HAP-1 (cell line): Measurements from ENCODE around the gene ATP6V1A.
"Not testable (repeated sequence)": the region's sequence is repeated elsewhere in the genome, so short reads cannot be mapped to it uniquely, and the experiment has no call there.

Source experiments
- DNase-seq, 2 experiments: peaks; one replicate each; pipeline ENCODE4 v3.0.0-alpha.2; 2016 to 2020; ENCODE audit warnings: low spot score in 2 of 2
- H3K27me3 ChIP-seq: fragments of 250-450 bp; sonication (Bioruptor Pico); 2 replicates; pipeline ENCODE4 v1.5.1; 2020; ENCODE audit warnings: low read depth, mild to moderate bottlenecking, moderate library complexity
- H3K36me3 ChIP-seq: fragments of 250-450 bp; sonication (Bioruptor Pico); replicated peaks from 2 replicates; pipeline ENCODE4 v1.5.1; 2020; ENCODE audit warnings: mild to moderate bottlenecking
- H3K4me1 ChIP-seq: fragments of 250-450 bp; sonication (Bioruptor Pico); 2 replicates; pipeline ENCODE4 v1.5.1; 2020; ENCODE audit warnings: mild to moderate bottlenecking
- H3K4me3 ChIP-seq: fragments of 250-450 bp; sonication (Bioruptor Pico); 2 replicates; pipeline ENCODE4 v1.5.1; 2020; ENCODE audit warnings: mild to moderate bottlenecking, moderate library complexity
- H3K9me3 ChIP-seq: fragments of 250-450 bp; sonication (Bioruptor Pico); 2 replicates; pipeline ENCODE4 v1.5.1; 2020; ENCODE audit warnings: mild to moderate bottlenecking, moderate library complexity
- in situ Hi-C: fragments of 300-500 bp; cut with MboI; formaldehyde crosslinking; loops from 3 replicates; pipeline ENCODE4 v1.14.3; 2020; ENCODE audit warnings: low sequenced_read_pairs, inconsistent platforms, mixed read lengths

ATP6V1A gene

DNA sequence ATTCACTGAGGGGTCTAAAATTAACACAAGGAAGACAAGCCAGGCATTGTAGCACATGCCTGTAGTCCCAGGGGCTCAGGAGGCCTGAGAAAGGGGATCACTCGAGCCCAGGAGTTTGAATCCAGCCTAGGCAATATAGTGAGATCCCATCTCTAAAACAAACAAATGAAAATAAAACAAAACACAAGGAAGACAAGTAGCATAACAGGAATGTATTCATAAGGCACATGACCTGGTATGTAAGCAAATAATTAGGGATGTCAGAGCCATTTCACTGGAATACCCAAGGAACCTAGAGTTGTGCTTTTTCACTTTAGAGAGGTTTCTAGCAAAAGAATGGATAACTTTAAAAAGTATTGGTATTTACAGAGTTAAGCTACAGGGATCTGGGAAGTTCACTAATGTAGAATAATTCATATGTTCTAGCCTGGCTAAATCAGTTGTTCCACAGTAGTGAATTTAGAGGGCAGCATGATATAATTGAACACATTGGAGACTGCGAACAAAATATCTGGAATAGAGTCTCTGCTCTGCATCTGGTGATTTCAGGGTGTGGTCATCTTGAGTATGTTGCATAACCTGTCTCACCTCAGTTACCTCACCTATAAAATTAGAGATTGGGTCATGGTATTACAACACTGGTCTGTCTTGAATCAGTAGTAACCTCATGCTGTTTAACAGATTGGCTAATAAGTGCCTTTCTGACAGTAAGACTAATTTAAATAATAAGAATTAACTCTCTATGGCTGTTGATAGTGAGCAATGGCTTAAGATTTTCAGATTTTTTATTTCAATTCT lies 101.0 kb downstream of the ATP6V1A start:
- no peaks in the 10 kb centered on the region for H3K9me3 ChIP-seq
- H3K27me3 ChIP-seq: no peaks in the 10 kb centered on the region
- H3K4me1 ChIP-seq: no peaks in the 10 kb centered on the region
- no peak for DNase-seq
- no peaks in the 10 kb centered on the region for H3K36me3 ChIP-seq
- in situ Hi-C loops: loop anchor here (25.0 kb wide), 1 partner anchor 214 kb away; the partner anchor contains the start of genes CCDC191 and QTRT2
- H3K4me3 ChIP-seq: no peak overlapping the region

DNA sequence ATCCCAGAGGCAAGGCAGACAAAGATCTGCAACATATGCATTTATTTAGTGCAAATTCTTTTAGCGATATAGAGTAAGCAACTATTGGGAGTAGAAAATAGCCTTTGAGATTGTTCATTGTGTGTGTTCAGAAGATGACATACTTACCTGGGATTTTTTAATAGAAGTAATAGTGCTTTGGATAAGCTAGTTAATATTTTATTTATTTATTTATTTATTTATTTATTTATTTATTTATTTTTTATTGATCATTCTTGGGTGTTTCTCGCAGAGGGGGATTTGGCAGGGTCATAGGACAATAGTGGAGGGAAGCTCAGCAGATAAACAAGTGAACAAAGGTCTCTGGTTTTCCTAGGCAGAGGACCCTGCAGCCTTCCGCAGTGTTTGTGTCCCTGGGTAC lies 102.2 kb downstream of the ATP6V1A start:
- in situ Hi-C loops: loop anchor here (25.0 kb wide), 1 partner anchor 213 kb away; the partner anchor contains the start of genes CCDC191 and QTRT2
- not testable (repeated sequence) for H3K27me3 ChIP-seq, H3K9me3 ChIP-seq, H3K4me3 ChIP-seq, H3K36me3 ChIP-seq, DNase-seq, H3K4me1 ChIP-seq

DNA sequence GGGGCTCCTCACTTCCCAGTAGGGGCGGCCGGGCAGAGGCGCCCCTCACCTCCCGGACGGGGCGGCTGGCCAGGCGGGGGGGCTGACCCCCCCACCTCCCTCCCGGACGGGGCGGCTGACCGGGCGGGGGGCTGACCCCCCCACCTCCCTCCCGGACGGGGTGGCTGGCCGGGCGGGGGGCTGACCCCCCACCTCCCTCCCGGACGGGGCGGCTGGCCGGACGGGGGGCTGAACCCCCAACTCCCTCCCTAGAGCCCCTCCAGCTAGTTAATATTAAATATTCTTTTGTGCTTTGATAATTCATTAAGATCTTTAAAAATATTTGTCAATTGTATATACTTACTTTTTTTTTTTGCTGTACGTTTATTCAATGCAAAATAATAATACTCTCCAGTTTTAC lies 103.0 kb downstream of the ATP6V1A start:
- H3K4me3 ChIP-seq, H3K9me3 ChIP-seq, H3K4me1 ChIP-seq, H3K36me3 ChIP-seq, H3K27me3 ChIP-seq, DNase-seq: not testable (repeated sequence)
- in situ Hi-C loops: loop anchor here (25.0 kb wide), 1 partner anchor 212 kb away; the partner anchor contains the start of genes CCDC191 and QTRT2

DNA sequence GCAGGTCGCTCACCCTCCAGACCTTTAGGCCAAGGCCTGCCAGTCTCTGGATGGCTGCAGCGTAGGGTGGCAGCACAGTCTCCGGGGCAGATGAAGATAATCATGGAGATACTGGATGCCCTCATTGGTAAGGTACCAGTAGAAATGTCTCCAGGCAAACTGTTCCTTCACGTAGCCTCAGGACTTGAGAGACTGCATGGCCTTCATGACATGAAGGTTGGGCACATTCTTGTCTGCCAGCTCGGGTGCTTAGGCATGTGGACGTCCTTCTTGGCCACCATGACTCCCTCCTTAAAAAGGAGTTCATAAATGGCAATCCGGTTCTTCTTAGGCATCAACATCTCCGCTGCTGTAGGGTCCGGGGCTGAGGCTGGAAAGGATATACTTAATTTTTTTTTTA lies 103.6 kb downstream of the ATP6V1A start:
- in situ Hi-C loops, H3K27me3 ChIP-seq, H3K9me3 ChIP-seq, H3K4me1 ChIP-seq, H3K36me3 ChIP-seq, H3K4me3 ChIP-seq, DNase-seq: not testable (repeated sequence)

DNA sequence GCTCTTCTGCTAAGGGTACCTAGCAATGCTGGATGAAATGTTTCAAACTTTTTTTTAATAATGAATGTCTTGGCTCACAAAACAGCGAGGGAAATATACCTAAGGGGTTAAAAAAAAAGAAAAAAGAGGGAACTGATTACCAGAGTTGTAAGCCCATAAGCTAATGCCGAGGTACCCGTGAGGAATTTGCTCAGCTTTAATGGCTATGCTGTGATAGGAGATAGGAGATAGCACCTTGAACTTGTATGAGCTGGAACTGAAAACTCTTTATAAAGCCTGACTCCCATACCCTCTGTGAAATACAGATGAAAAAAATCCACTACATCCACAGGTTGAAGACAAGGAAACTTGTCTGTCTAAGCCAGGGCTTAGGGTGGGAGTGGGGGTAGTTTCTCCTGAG lies 105.7 kb downstream of the ATP6V1A start:
- in situ Hi-C loops: no loop called here

More for the DNA sequence above, 105.7 kb downstream of the ATP6V1A start:
- H3K4me3 ChIP-seq: no peak overlapping the region
- H3K4me1 ChIP-seq: no peaks in the 10 kb centered on the region
- H3K27me3 ChIP-seq: no peaks in the 10 kb centered on the region
- no peaks in the 10 kb centered on the region for H3K36me3 ChIP-seq
- H3K9me3 ChIP-seq: no peaks in the 10 kb centered on the region
- DNase-seq: no peak
